Stimulated activated CD8-positive, alpha-beta memory T cell treated with anti-CD3 and anti-CD28 coated beads, Interleukin-2, amount 100 ng/mL, for 1 hour (primary cell): Measurements from ENCODE around the gene IGDCC3.

Source experiments
- DNase-seq, 2 donors: peaks; one replicate each; pipeline ENCODE4 v3.0.0-alpha.2; 2020; ENCODE audit warnings: low read depth in 2 of 2

IGDCC3 gene

DNA sequence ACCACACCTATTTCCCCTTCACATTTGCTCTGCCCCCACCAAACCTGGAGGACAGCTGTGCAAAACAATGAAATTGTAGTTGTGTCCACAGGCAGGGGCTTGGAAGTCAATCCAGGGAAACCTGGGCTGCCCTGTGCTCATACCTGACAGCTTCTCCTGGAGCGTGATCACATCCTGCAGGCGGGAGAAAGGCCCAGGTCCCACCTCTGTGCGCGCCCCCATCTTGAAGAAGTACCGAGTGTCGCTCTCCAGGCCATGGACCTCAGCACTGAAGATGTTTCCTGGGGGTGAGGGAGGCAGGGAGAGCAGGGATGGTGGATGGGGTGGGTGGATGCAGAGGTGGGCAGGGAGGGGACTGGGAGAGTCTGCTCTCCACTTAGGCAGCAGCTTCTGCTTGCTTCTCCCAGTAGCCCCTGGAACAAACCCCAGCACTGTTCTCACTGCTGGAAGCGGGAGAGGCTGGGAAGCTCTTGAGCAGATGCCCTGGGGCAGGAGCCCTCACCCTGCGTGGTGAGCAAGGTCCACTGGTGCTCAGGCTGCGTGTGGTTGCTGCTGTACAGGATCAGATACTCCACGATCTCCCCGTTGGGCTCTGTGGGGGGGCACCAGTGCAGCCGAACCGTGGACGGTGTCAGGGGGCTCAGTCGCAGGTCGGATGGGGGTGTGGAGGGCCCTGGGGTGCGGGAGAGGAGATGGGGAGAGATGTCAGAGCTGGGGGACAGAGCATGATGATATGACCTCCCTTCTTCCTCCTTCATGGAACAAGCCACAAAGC lies 10.7 kb upstream of the IGDCC3 start:
- DNase-seq, result no peak

DNA sequence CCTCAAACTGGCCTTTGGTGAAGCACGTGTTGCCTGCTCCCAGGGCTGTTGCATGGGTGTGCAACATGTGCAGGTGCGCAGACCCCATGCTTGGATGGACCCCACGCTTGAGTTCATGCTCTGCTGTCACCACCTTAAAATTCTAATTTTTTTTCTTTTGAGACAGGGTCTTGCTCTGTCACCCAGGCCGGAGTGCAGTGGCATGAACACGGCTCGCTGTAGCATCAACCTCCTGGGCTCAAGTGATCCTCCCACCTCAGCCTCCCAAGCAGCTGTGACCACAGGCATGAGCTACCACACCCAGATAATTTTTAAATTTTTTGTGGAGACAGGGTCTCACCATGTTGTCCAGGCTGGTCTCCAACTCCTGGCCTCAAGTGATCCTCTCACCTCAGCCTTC lies 9.1 kb upstream of the IGDCC3 start:
- no peak for DNase-seq

DNA sequence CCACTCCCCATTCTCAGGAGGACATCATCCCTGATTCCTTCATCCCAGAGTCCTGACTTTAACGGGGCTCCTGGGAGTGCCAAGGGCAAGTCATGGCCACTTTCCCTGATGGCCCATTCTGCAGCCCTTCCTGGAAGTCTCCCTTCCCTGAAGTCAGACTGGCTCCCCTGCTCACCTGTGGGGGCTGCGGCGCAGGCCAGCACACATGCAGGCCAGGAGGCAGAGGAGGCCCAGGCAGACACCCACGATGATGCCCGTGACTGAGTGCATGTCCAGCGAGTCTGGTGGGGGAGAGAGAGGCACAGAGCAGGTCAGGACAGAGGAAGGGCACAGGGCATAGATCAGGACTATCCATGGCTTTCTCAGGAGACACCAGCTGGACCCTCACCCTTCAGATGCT lies 8.6 kb upstream of the IGDCC3 start:
- no peak for DNase-seq

DNA sequence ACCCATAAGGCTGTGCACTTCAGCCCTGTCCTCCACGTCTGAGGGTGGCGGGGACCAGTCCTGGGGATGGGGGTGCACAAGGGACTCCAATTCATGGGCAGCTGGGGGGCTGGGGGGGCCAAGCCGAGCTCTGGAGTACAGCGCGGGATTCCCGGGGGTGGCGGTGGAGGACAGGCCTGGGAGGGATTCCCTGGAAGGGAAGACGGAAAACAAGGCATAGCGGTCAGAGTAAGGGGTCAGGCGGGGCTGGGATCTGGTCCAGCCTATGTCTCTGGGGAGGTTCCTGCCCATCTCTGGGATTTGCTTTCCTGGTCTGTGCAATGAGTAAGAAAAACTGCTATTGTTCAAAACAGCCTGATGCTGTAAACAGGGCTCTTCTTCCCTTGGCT lies 8.1 kb upstream of the IGDCC3 start:
- DNase-seq, result no peak

DNA sequence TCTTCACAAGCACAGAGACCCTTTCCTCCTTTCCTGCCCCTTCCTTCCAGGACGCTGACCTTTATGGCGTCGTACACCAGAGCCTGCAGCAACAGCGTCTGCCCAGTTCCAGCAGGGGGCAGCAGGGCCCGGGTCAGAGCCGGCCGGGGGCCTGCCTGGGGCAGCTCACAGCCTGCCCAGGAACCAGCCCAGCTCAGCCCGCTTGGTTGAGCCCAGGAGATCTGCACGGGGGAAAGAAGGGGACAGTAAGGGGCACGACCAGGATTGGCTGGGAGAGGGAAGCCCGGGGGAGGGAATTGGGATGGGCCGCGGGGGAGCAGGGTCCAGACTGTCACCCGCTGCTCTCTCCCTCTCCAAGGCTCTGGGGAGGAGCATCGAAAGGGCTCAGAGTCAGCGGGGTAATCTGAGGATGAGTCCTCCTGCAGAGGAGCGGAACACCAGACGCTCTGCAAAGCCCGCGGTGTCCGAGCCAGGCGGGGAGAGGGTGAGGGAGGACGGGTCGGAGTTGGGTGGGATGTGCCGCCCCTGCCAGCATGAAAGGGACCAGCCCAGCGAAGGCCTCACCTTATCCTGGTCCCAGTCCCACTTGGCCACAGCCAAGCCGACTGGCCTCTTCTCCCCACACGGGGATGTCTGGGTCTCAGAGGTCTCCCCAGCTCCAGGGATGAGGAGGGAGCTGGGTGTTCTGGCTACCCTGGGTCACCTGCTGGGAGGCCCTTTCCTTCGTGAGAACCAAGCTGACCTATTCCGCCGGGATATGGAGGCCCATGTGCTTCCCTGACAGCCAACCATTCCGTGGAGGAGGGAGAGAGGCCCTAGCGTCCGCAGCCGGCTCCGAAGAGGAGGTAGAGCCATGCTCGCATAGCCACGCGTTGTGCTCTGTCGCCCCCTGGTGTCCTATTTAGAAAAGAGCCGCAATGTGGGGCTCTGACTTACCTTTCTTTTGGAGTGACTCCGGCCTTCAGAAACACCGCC lies 7.4 kb upstream of the IGDCC3 start:
- peak; percentile 62 to 72 for DNase-seq

DNA sequence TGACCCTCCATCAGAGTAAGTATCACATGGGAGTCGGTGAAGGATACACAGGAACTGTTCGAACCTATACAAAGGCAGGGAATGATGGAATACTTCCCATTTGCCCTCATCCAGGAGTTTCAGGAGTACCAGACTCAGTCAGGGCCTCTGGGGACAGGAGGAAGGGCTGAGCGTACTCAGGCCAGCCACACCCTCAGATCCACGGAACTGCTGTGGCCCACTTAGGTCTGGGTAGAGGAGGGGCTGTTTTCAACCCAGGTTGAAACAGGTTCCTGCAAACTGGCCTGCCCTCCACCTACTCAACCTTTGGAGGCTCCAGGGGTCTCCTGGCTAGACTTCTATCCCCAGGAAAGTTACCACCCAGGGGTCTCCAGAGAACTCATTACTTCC lies 6.7 kb upstream of the IGDCC3 start:
- DNase-seq, result no peak

DNA sequence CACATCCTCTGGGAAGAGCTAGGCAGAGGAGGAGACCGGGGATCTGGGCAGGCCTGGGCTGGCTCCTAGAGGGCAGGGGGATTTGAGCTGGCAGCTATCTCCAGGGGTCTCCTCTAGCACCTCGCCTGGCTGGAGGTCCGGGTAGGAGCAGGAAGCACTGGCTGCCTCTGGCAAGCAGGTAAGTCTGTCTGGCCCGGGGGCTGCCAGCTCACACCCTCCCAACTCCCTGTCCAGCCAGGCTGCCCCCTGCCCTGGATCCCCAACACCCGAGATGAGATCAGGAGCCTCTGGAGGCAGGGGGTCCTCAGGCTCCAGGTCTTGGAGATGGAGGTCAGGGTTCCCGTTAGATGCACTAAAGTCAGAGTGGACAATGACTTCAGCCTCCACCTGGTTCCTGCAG lies 6.2 kb upstream of the IGDCC3 start:
- DNase-seq, result no peak

DNA sequence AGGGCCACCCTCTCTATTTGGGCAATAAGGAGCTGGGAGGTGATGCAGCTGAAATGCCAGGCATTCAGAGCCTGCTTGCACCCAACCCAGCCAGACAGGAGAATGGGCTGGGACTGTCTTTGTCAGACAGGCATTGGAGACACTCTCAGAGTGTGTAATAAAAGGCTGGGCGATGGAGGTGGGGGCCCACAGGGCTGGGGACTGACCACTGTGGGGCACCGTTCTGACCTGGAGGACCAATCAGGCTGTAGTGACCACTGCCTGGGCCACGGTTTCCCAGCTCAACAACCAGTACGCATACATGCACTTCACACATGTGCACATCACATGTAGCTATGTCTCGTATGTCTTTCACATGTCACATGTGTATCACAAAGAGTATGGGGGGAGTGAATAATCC lies 5.7 kb upstream of the IGDCC3 start:
- DNase-seq, result no peak

DNA sequence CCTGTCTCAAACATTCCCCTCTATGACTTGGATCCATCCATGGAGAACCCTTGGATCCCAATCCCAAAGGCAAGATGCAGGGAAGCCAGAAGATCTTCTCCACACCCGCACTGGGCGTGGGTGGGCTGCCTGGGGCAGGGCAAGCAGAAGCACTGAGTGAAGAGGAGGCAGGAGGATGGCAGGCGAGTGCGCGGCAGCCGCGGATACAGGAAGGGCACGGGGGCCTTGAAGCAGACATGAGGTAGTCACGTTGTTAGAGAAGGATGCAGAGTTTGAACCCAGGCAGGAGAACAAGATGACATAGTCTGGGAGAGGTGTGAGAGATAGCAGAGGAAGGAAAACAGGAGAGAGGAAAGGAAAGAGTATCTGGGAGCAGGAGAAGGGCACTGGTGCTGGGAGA lies 5.1 kb upstream of the IGDCC3 start:
- no peak for DNase-seq

DNA sequence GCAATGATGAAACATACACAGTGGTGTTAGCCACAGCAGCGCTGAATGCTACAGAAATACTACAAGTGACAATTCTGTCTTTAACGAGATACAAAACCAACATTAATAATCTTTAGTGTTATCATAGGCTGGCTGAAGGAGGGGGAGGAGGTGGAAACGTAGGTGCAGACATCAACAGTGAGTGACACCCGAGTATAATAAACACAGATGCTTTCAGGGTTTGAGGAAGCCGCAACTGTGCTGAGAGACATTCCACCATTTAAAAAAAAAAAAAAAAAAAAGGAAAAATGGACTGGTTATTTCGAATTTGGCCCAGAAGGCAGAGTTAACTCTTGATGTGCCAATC lies 4.3 kb upstream of the IGDCC3 start:
- no peak for DNase-seq

DNA sequence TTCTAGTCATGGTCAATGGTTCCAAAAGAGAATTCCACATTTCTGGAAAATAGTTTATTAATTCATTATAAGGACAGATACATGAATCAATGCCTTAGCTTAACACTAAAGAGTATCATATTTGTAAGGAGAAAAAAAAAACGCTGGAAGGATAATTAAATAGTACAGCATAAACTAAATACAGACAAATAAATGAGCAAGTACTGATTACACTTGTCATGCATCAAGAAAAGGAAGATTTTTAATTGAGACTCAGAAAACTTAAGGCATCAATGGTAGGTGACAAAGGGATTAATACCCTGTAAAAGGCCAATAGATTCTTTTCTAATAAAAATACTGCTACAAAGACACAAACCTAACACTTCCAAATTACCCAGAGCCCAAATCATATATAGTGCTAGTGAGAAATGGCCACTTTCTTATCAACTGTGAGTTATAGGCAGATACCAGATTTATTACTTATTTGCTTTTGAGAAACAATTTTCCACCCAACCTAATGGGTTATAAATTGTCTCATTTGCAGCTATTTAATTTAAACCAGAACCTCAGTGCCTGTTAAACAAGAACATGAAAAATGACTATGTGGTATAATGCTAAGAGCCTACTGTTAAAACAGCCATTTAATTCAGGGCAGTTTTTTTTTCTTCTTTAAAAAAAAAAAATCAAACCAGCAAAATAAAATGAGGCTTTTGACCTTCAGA lies 3.8 kb upstream of the IGDCC3 start:
- no peak for DNase-seq

DNA sequence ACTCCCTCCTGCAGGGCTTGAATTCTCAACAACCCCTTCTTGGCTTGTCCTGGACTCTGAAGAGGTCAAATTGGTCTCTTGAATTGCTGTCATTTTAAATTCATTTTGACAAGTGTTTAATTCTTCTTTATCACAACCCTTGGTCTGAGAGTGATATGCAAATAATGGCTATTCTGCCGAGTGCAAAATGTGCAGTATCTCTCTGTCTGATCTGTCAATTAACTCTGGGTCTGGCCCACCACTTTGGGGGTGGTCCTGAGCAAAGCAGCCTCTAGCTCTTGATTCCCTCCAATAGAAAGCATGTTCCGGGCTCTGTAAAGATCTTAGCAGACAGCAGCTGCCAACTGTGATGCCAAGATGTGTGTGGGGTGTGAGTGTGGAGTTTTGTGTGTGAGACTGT lies 2.2 kb upstream of the IGDCC3 start:
- no peak for DNase-seq

DNA sequence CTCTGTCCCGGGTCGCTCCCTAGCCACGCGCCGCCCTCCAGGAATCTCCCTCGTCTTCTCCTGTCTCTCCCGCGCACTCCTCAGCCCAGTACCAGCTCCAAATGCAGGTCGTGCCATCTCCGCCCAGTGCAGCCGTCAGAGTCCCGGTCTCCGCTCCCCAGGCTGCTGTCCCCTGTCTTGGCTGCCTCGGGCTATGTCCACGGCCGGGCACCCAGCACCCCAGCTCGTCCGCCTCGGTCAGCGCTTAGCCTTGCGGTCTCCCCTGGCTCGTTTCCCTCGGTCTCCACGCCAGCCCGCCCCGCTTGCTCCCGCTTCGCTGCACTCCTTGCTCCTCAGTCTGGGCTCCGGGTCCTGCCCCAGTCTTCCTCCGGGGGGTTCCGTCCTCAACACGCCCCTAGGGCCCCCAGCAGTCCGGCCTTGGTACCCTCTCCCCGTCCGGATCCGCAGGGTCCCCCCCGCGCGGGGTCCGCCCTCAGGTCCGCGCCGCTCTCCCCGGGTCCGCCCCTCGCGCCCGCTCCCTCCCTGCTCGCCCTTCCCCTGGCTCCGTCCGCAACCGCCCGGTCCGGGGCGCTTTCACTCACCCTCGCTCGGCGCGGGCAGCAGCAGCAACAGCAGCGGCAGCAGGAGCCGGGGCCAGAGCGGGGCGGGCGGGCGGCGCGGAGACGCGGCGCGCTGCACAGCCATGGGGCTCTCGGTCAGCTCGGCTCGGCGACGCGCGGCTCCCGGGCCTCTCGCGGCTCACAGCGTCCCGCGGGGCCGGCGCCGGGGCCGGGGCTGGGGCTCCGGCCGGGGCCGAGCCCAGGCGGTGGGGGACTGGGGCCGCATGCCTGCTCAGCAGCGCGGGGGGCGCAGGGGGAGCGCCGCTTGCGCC lies 462 bp downstream of the IGDCC3 start:
- no peak for DNase-seq

DNA sequence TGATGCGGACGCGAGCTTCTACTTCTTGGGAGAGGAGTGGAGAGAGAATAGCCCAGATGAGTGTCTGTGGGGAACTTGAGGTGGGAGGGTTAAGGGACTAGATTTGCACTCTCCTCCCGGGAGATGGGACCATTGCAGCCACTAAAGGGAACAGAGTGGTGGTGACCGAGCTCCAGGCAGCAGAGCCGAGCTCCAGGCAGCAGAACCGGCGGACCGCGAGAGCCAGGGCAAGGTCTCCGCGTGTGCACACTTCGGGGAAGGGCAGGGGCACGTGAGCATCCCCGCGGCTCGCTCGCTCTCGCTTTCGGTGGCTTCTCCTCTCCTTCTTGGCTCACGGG lies 1.1 kb downstream of the IGDCC3 start:
- no peak for DNase-seq

DNA sequence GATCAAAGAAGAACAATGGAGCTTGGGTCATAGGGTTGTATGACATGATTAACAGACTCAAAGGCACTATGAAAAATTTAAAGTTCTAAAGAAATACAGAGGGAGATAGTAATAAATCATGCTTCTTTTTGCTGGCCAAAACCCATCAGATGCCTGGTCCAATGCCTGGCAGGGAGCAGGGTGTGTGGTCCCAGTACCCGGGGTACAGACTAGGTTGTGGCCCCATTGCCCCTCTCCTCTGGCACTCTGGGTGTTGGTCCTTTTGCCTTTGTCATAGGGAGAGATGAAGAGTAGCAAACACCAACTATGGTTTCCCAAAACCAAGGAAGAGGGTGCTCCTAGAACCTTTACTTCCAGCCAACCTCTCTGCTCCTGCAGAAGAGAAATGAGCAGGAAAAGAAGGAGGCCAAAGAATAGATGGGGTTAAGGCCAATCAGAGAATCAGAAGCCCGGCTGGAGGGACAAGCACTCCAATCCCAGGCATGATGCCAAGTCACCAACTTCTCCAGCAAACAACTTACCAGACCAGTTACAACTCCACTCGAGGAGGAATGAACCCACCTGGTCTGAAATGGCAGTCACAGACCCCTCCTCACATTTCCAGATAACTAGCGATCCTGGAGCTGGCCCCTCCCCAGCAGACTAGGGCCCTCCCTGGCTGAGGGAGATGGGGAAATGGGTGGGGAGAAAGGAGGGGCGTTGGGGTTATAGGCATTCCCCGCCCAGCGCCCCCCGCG lies 1.8 kb downstream of the IGDCC3 start:
- DNase-seq, result no peak

DNA sequence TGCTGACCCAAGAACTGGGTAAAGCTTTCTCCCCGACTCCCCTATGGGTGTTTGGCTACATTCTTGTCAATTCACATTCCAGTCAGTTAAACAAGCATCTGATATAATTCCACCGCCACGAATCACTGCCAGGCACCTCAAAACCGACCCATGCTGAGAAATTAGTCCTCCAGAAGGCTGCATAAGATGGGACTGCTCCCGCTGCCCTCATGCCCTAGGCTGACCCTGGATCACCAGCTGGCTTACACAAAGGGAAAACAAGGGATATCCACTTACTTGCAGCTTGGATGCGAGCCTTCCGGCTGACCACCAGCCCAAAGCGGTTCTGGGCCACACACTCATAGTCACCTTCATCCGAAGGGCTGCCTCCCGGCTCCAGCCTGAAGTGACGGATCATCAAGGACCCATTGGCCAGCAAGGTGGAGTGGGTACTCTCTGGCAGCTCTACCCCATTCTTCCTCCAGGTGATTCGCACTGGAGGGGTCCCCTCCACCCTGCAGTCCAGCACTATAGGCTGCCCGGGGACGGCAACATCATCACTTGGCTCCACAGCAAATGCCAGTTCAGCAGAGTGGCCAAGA lies 2.9 kb downstream of the IGDCC3 start:
- DNase-seq, result no peak

DNA sequence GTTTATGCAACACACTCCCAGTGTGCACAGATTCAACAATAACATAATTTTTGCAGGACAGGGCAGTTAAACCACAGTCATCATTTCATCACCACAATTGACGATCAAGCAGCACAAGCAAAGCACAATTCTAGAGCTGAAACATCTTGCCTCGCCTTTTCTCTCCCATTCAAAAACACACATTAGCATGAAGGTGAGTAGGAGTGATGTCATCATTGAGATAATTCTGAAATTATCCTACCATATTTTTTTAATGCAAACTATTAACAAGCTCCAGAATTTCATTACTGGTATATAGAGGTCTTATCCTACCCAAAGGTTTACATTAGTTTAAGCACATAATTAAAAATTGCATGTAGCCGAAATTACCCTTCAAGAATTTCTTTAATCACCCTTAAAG lies 3.5 kb downstream of the IGDCC3 start:
- DNase-seq, result no peak

DNA sequence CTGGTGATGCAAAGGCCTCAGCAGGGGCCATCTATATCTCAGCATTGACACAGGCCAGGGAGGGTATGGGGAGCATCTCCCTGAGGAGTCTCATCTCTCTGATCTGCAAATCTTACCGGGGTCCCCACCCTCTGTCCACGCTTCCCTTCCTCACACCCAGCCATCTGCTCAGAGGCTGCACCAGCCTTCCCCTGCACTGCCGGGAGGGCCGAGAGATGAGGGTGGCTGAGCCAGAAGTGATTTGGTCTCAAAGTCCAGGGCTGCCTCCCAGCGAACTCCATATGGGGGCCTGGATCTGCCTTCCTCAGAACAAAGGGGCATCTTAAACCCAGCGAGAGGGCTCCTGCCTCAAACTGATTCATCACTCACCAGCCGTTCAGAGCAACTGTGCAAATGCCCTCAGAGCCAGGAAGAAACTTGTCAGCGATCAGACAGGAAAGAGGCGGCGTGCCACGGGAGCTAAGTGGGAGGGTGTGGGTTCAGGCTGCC lies 4.6 kb downstream of the IGDCC3 start:
- no peak for DNase-seq

DNA sequence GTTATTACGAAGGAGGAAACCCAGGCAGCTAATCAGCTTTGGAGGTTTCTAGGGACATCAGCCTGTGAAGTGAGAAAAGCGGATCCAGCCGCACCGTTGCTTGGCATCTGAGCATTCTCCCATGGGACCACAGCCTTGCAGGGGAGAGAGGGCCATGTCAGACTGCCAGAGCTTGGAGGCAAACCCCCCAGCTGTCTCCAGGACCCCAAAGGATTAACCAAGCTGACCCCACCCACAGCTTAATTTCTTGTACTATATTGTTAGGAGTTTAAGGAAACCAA lies 5.1 kb downstream of the IGDCC3 start:
- DNase-seq, result no peak

DNA sequence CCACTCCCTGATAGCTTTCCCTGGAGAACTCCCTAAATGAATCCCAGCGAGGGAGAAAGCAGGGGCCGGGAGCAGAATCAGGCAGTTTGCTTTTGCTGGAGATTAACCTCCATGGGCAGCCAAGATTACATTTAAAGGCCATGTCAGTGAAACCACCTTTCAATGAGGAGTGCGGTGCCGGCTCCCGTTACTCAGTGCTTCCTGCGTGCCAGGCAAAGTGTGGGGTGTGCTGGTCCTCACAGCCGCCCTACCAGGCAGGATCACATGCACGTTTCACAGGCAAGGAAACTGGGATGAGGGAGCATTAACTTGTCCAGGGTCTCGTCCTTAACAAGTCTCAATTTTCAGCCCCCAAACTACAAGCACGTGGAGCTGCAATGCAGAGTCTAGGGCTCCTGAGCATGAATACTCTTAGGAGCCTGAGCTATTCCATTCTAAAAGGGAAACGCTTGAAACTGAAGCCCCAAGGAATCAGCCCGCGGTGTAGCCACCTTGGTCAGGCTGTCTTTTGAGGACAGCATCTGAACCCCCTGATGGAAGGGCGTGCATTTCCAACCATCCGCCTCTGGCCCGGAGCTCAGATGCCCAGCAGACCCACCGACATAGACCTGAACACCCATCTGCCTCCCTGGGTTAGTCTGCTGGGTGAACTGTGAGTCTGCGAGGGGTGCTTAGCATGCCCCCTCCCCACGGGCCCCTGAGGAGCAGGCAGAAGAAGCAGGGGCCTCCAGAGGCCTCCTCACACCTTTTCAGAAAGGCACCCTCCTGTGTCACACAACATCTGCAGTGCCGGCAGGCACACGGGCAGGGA lies 5.6 kb downstream of the IGDCC3 start:
- no peak for DNase-seq
